GM23248 (cell line): ENCODE measurements around the gene THSD4. TPM values are rescaled to one million over a fixed set of nuclear protein-coding genes. Genes with fewer than 3 reads are reported as not detected.

Source experiments
- DNase-seq: peaks from one replicate; pipeline ENCODE4 v3.0.0-alpha.2; 2015
- H2AFZ ChIP-seq: fragments of 200-600 bp; sonication (generic); 2 replicates; pipeline ENCODE4 v1.6.1; 2016; ENCODE audit warnings: antibody characterized with exemption
- H3F3A ChIP-seq: fragments of 200-600 bp; sonication (generic); 2 replicates; pipeline ENCODE4 v1.6.1; 2016; ENCODE audit warnings: mild to moderate bottlenecking, antibody characterized with exemption, mixed run types; ENCODE audit not compliant: insufficient read depth
- H3K27ac ChIP-seq: fragments of 200-600 bp; sonication (generic); 2 replicates; pipeline ENCODE4 v1.5.1; 2016; ENCODE audit warnings: mild to moderate bottlenecking
- H3K27me3 ChIP-seq: fragments of 200-600 bp; sonication (generic); replicated peaks from 2 replicates; pipeline ENCODE4 v1.6.1; 2016; ENCODE audit warnings: mild to moderate bottlenecking; ENCODE audit not compliant: insufficient read depth
- H3K36me3 ChIP-seq: fragments of 200-600 bp; sonication (generic); 2 replicates; pipeline ENCODE4 v1.6.1; 2016; ENCODE audit warnings: low read depth, mild to moderate bottlenecking
- H3K4me1 ChIP-seq: fragments of 200-600 bp; sonication (generic); 2 replicates; pipeline ENCODE4 v1.6.1; 2016; ENCODE audit warnings: mild to moderate bottlenecking; ENCODE audit not compliant: insufficient read depth
- H3K4me2 ChIP-seq: fragments of 200-600 bp; sonication (generic); one replicate; pipeline ENCODE4 v1.6.1; 2016; ENCODE audit warnings: mild to moderate bottlenecking; ENCODE audit not compliant: unreplicated experiment
- H3K4me3 ChIP-seq: fragments of 200-600 bp; sonication (generic); 2 replicates; pipeline ENCODE4 v1.5.1; 2016; ENCODE audit warnings: mild to moderate bottlenecking
- H3K79me2 ChIP-seq: fragments of 200-600 bp; sonication (generic); 2 replicates; pipeline ENCODE4 v1.6.1; 2016; ENCODE audit warnings: mild to moderate bottlenecking; ENCODE audit not compliant: insufficient read depth
- H3K9ac ChIP-seq: fragments of 200-600 bp; sonication (generic); 2 replicates; pipeline ENCODE4 v1.6.1; 2016; ENCODE audit warnings: mild to moderate bottlenecking
- H3K9me2 ChIP-seq: fragments of 200-600 bp; sonication (generic); 2 replicates; pipeline ENCODE4 v1.6.1; 2016; ENCODE audit warnings: mixed run types, mild to moderate bottlenecking, moderate library complexity; ENCODE audit not compliant: insufficient read depth
- H3K9me3 ChIP-seq: fragments of 200-600 bp; sonication (generic); one replicate; pipeline ENCODE4 v1.6.1; 2017; ENCODE audit warnings: low read depth
- H4K20me1 ChIP-seq: fragments of 200-600 bp; sonication (generic); 2 replicates; pipeline ENCODE4 v1.6.0; 2016; ENCODE audit not compliant: insufficient read depth
- EZH2 ChIP-seq: fragments of 200-600 bp; sonication (generic); IDR thresholded peaks from 2 replicates; pipeline ENCODE4 v1.6.1; 2018; ENCODE audit warnings: antibody characterized with exemption, mild to moderate bottlenecking; ENCODE audit not compliant: insufficient read depth, poor library complexity, severe bottlenecking
- EZH2phosphoT487 ChIP-seq: fragments of 200-600 bp; sonication (generic); IDR thresholded peaks from 2 replicates; pipeline ENCODE4 v1.6.1; 2018; ENCODE audit warnings: antibody characterized with exemption, moderate library complexity, mild to moderate bottlenecking, low read depth; ENCODE audit not compliant: insufficient read depth
- WGBS, 2 experiments: methylation state at CpG; one replicate each; pipeline ENCODE4 v1.1.6; 2015 to 2017; ENCODE audit warnings: low lambda C conversion rate in 2 of 2, low coverage in 1 of 2; ENCODE audit errors: missing lambda C conversion rate in 2 of 2; 5-methylcytosine and 5-hydroxymethylcytosine counted together
- in situ Hi-C: fragments of 300-500 bp; cut with MboI; formaldehyde crosslinking; loops from 2 replicates; pipeline ENCODE4 v1.15.0; 2020
- polyA plus RNA-seq: library from polyadenylated mRNA; unstranded; fragments of >200 nt; fragmentation: Nextera tagmentation; extraction: Ambion mirVana; gene quantifications from 2 replicates; pipeline ENCODE4 v1.2.1, GENCODE V29; 2016
- total RNA-seq: library from RNA; depleted of rRNA; stranded (reverse); fragments of >200 nt; shearing (Covaris generic); gene quantifications from 2 replicates; pipeline ENCODE4 v1.2.3, GENCODE V29; 2014

THSD4 gene
- total and polyA plus RNA-seq, 2 experiments from 2014 or later, result 14.2 to 58.9 TPM

DNA sequence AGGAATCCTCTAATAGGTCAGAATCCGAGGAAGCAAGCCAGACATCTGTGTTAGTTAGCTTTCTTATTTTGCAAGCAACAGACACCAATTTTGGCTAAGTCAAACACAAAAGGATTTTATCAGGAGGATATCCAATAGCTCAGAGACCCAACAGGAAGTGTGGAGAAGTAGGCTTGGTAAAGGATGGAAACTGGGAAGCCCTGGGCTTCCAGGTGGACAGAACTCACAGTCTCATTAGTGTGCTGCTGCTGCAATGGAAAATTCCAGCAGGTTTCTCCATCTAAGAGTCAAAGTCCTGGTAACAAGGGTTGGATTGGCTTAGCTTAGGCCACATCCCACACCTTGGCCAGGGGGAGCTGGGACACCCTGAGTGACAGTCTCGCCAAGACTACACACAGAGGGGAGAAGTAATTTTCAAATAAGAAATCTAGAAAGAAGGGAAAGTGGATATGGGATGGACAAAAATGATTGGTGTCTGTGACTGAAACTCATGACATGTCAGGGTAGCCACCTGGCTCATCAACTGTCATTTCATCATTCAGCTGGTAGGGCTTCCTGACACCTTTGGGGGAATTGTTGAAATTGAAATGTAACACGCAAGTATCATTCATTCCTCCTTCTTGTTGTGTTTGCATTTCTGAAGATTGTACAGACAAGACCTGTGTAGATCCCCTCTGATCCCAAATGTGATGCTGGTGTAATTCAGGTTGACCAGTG is 158.6 kb downstream of the THSD4 start:
- Histone ChIP-seq H3K9me2 (no peaks in the 10 kb centered on the region), H3K79me2 (0 out of 2 replicates have a peak, but pooled peaks cover 5% of the 10 kb centered on the region), H3K9ac (no peak overlapping the region), H3K27me3 (no peaks in the 10 kb centered on the region), H3K4me3 (no peak overlapping the region), H3K9me3 (no peaks in the 10 kb centered on the region), H3K4me1 (peaks cover 50% of the 10 kb centered on the region), H3K4me2 (peak overlapping the region; percentile 30), H2AFZ (no peak overlapping the region), H3F3A (peaks cover 55% of the 10 kb centered on the region), H3K36me3 (no peaks in the 10 kb centered on the region), H3K27ac (0 out of 2 replicates have a peak overlapping the region, but pooled peaks have one; percentile 17), H4K20me1 (no peaks in the 10 kb centered on the region)
- WGBS, 2 experiments, result 76% methylated on average over 3 of the region's 3 CpGs
- peak; percentile 16 for DNase-seq
- TF ChIP-seq EZH2phosphoT487, result no peak
- no peak for TF ChIP-seq EZH2
- in situ Hi-C loops, result no loop called here

DNA sequence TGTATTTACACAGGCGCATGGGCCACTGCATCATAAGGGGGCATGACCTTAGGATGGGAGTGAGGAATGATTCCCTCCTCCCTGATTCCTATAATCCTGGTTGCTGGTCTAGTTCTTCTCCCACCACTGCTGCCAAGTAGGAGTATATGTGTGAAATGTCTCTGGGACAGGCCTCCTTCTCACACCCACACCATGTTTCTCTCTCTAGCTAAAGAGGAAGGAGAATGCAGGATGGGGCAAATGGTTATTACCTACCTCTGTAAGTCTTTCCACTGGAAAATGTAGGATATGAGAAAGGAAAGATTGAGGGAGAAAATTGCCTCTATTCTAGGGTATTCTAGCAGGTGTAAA is 159.2 kb downstream of the THSD4 start:
- Histone ChIP-seq H3K27me3 (no peaks in the 10 kb centered on the region), H4K20me1 (no peaks in the 10 kb centered on the region), H3K36me3 (no peaks in the 10 kb centered on the region), H3K9me3 (no peaks in the 10 kb centered on the region), H3K4me3 (no peak overlapping the region), H3K4me1 (peaks cover 56% of the 10 kb centered on the region), H3K79me2 (0 out of 2 replicates have a peak, but pooled peaks cover 5% of the 10 kb centered on the region), H3K9me2 (no peaks in the 10 kb centered on the region), H3F3A (peaks cover 60% of the 10 kb centered on the region), H3K4me2 (no peak overlapping the region), H2AFZ (no peak overlapping the region), H3K9ac (0 out of 2 replicates have a peak overlapping the region, but pooled peaks have one; percentile 13), H3K27ac (peak overlapping the region; percentile 61)
- TF ChIP-seq EZH2phosphoT487 (no peak), EZH2 (no peak)
- in situ Hi-C loops, result no loop called here
- WGBS, 2 experiments, result 94 to 100% methylated on average over 1 of the region's 1 CpG
- DNase-seq, result no peak

- peaks cover 62% of the 10 kb centered on the region for H3K4me1 ChIP-seq
- peak; percentile 80 for DNase-seq
- TF ChIP-seq EZH2phosphoT487 (no peak), EZH2 (no peak)
- no peaks in the 10 kb centered on the region for H3K9me2 ChIP-seq
- H3K9me3 ChIP-seq, result no peaks in the 10 kb centered on the region
- peak overlapping the region; percentile 9; the same call in 1 of the 2 replicates for H2AFZ ChIP-seq
- no peak overlapping the region for H3K4me3 ChIP-seq
- H3F3A ChIP-seq, result peaks cover 67% of the 10 kb centered on the region
- in situ Hi-C loops, result no loop called here
- H3K4me2 ChIP-seq, result peak overlapping the region; percentile 30
- H3K79me2 ChIP-seq, result 0 out of 2 replicates have a peak, but pooled peaks cover 5% of the 10 kb centered on the region
- no peaks in the 10 kb centered on the region for H4K20me1 ChIP-seq
- 0 out of 2 replicates have a peak overlapping the region, but pooled peaks have one; percentile 13 for H3K9ac ChIP-seq
- H3K27me3 ChIP-seq, result no peaks in the 10 kb centered on the region
- H3K36me3 ChIP-seq, result no peaks in the 10 kb centered on the region
- 19 to 20% methylated on average over 3 of the region's 3 CpGs for WGBS, 2 experiments
- peak overlapping the region; percentile 61 for H3K27ac ChIP-seq
Observed at GRCh38 chr15:71275098-71275497, 159.8 kb downstream of the THSD4 start.

- H3K4me3 ChIP-seq, result no peak overlapping the region
- DNase-seq, result no peak
- H3K36me3 ChIP-seq, result no peaks in the 10 kb centered on the region
- H3K27me3 ChIP-seq, result no peaks in the 10 kb centered on the region
- H3K27ac ChIP-seq, result peak overlapping the region; percentile 61
- WGBS, 2 experiments, result 90% methylated on average over 9 of the region's 9 CpGs
- H3K4me1 ChIP-seq, result peaks cover 63% of the 10 kb centered on the region
- H2AFZ ChIP-seq, result no peak overlapping the region
- in situ Hi-C loops, result no loop called here
- peaks cover 73% of the 10 kb centered on the region for H3F3A ChIP-seq
- H3K9me2 ChIP-seq, result no peaks in the 10 kb centered on the region
- TF ChIP-seq EZH2 (no peak), EZH2phosphoT487 (no peak)
- no peaks in the 10 kb centered on the region for H4K20me1 ChIP-seq
- H3K9ac ChIP-seq, result no peak overlapping the region
- 0 out of 2 replicates have a peak, but pooled peaks cover 5% of the 10 kb centered on the region for H3K79me2 ChIP-seq
- no peaks in the 10 kb centered on the region for H3K9me3 ChIP-seq
- H3K4me2 ChIP-seq, result peak overlapping the region; percentile 30
Observed at GRCh38 chr15:71275566-71276335, 160.5 kb downstream of the THSD4 start.
